Measurements from ENCODE around the gene TLL1. TPM values are rescaled to one million over a fixed set of nuclear protein-coding genes. Genes with fewer than 3 reads are reported as not detected.
A peak's percentile ranks its signal among the peaks of the same experiment; 100 is the strongest.

TLL1 gene
- 0.45 and 0.46 TPM in 2 replicates for total RNA-seq (2021)
- percentile 19 among the genes with signal in this experiment for Bru-seq, nascent RNA
- BruChase-seq, experiment 1, labeled RNA remaining after a 2-hour chase = percentile 21 among the genes with signal in this experiment
- percentile 14 among the genes with signal in this experiment for BruChase-seq, experiment 2, labeled RNA remaining after a 6-hour chase
- long read RNA-seq = 0 reads

GRCh38 chr4:165872461-165873297 is at the start of gene TLL1:
TSS of gene TLL1 (plus strand) at chr4:165873237. CDS start at chr4:165873905, 668 bp downstream.
- H3K9me2 ChIP-seq (ENCODE audit: insufficient read depth) = no peaks in the 10 kb centered on the region
- intact Hi-C loops (cut with micrococcal nuclease; ENCODE audit: unreplicated experiment) = loop anchor here (5.0 kb wide), 1 partner anchor 195 kb away; no protein-coding TSS in a partner anchor
- DNase-seq = peak in 1 of 2 experiments; percentile 14
- no peaks in the 10 kb centered on the region for H3K27me3 ChIP-seq (ENCODE audit: insufficient read depth, low read depth)
- peak within 1 kb of the TSS; percentile 93 for H2AFZ ChIP-seq
- H3K9me3 ChIP-seq (ENCODE audit: insufficient read depth, low read depth) = no peaks in the 10 kb centered on the region
- H4K20me1 ChIP-seq (ENCODE audit: insufficient read depth) = no peaks in the 10 kb centered on the region
- peak within 1 kb of the TSS; percentile 90 for H3K4me2 ChIP-seq
- no peaks in the 10 kb centered on the region for H3K36me3 ChIP-seq (ENCODE audit: low read depth)
- H3K4me3 ChIP-seq = peak within 1 kb of the TSS; percentile 78
- no peak within 1 kb of the TSS for H3K27ac ChIP-seq
- no peak for TF ChIP-seq EZH2 (IDR thresholded peaks at IDR 0.05; ENCODE audit: low read depth)
- TF ChIP-seq, protein P1, sequence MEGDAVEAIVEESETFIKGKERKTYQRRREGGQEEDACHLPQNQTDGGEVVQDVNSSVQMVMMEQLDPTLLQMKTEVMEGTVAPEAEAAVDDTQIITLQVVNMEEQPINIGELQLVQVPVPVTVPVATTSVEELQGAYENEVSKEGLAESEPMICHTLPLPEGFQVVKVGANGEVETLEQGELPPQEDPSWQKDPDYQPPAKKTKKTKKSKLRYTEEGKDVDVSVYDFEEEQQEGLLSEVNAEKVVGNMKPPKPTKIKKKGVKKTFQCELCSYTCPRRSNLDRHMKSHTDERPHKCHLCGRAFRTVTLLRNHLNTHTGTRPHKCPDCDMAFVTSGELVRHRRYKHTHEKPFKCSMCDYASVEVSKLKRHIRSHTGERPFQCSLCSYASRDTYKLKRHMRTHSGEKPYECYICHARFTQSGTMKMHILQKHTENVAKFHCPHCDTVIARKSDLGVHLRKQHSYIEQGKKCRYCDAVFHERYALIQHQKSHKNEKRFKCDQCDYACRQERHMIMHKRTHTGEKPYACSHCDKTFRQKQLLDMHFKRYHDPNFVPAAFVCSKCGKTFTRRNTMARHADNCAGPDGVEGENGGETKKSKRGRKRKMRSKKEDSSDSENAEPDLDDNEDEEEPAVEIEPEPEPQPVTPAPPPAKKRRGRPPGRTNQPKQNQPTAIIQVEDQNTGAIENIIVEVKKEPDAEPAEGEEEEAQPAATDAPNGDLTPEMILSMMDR (conservative IDR thresholded peaks at IDR 0.05) = no peak
- no peaks in the 10 kb centered on the region for H3F3A ChIP-seq (ENCODE audit: insufficient read depth, low read depth)
- H3K4me1 ChIP-seq (replicated peaks; ENCODE audit: insufficient read depth) = peaks cover 8% of the 10 kb centered on the region
- CTCF ChIA-PET = interaction anchor here (0.6 kb wide), 1 partner anchor 379 kb away, joined by 4 read pairs; no protein-coding TSS in a partner anchor
- BruUV-seq (replicated peaks) = no TSS peak
- H3K79me2 ChIP-seq (ENCODE audit: low read depth) = no peaks in the 10 kb centered on the region
- POLR2A ChIA-PET (ENCODE audit: unreplicated experiment) = no interaction called here

GRCh38 chr4:165826166-165826565 is 46.9 kb upstream of the TLL1 start:
- H3K27me3 ChIP-seq (ENCODE audit: insufficient read depth, low read depth) = no peaks in the 10 kb centered on the region
- no peak overlapping the region for H3K4me2 ChIP-seq
- H3K4me3 ChIP-seq = no peak overlapping the region
- CTCF ChIA-PET = no interaction called here
- intact Hi-C loops (cut with micrococcal nuclease; ENCODE audit: unreplicated experiment) = no loop called here
- no peak overlapping the region for H3K27ac ChIP-seq
- H3K79me2 ChIP-seq (ENCODE audit: low read depth) = no peaks in the 10 kb centered on the region
- H3K36me3 ChIP-seq (ENCODE audit: low read depth) = no peaks in the 10 kb centered on the region
- no peaks in the 10 kb centered on the region for H4K20me1 ChIP-seq (ENCODE audit: insufficient read depth)
- H3K9me3 ChIP-seq (ENCODE audit: insufficient read depth, low read depth) = no peaks in the 10 kb centered on the region
- H3F3A ChIP-seq (ENCODE audit: insufficient read depth, low read depth) = no peaks in the 10 kb centered on the region
- H3K4me1 ChIP-seq (replicated peaks; ENCODE audit: insufficient read depth) = no peaks in the 10 kb centered on the region
- DNase-seq = no peak
- no TSS peak for BruUV-seq (replicated peaks)
- H2AFZ ChIP-seq = no peak overlapping the region
- POLR2A ChIA-PET (ENCODE audit: unreplicated experiment) = no interaction called here
- TF ChIP-seq, protein P1 (conservative IDR thresholded peaks at IDR 0.05) = no peak
- TF ChIP-seq EZH2 (IDR thresholded peaks at IDR 0.05; ENCODE audit: low read depth) = no peak
- H3K9me2 ChIP-seq (ENCODE audit: insufficient read depth) = no peaks in the 10 kb centered on the region

DNA sequence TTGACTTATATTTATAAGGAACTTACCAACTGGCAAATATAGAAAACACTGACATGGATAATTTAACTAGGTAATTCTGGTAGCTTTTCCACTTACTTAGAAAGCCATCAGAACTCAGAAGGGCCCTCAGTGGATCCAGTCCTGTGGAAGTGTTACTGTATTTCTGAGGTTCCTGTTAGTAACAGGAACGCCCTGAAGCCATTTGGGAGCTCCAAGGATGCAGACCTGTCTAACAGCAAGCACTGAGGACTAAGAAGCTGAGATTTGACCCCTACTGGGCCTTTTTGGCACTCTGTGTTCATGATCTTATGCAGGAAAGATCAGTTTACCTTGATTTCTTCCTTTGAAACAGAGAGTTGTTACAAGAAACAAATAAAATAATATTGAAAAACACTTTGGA is 46.0 kb upstream of the TLL1 start:
- H3K36me3 ChIP-seq (ENCODE audit: low read depth) = no peaks in the 10 kb centered on the region
- H3K4me2 ChIP-seq = no peak overlapping the region
- no peak for DNase-seq
- TF ChIP-seq, protein P1 (conservative IDR thresholded peaks at IDR 0.05) = no peak
- no peak for TF ChIP-seq EZH2 (IDR thresholded peaks at IDR 0.05; ENCODE audit: low read depth)
- CTCF ChIA-PET = no interaction called here
- H3K4me3 ChIP-seq = no peak overlapping the region
- H2AFZ ChIP-seq = no peak overlapping the region
- no peaks in the 10 kb centered on the region for H4K20me1 ChIP-seq (ENCODE audit: insufficient read depth)
- intact Hi-C loops (cut with micrococcal nuclease; ENCODE audit: unreplicated experiment) = no loop called here
- no peak overlapping the region for H3K27ac ChIP-seq
- no peaks in the 10 kb centered on the region for H3K27me3 ChIP-seq (ENCODE audit: insufficient read depth, low read depth)
- H3K9me3 ChIP-seq (ENCODE audit: insufficient read depth, low read depth) = no peaks in the 10 kb centered on the region
- H3F3A ChIP-seq (ENCODE audit: insufficient read depth, low read depth) = no peaks in the 10 kb centered on the region
- H3K4me1 ChIP-seq (replicated peaks; ENCODE audit: insufficient read depth) = no peaks in the 10 kb centered on the region
- H3K9me2 ChIP-seq (ENCODE audit: insufficient read depth) = no peaks in the 10 kb centered on the region
- no TSS peak for BruUV-seq (replicated peaks)
- no peaks in the 10 kb centered on the region for H3K79me2 ChIP-seq (ENCODE audit: low read depth)
- POLR2A ChIA-PET (ENCODE audit: unreplicated experiment) = no interaction called here

Measured in PC-9 (cell line).